HG03103 (cell line): Measurements from ENCODE around the gene SERTAD3.
"Not testable (repeated sequence)": the region's sequence is repeated elsewhere in the genome, so short reads cannot be mapped to it uniquely, and the experiment has no call there.

Source experiments
- ATAC-seq: cut with Tn5 transposase; IDR thresholded peaks from one replicate; pipeline ENCODE4 v1.9.1; 2021; ENCODE audit warnings: low read depth; ENCODE audit not compliant: unreplicated experiment

The SERTAD3 gene, protein sequence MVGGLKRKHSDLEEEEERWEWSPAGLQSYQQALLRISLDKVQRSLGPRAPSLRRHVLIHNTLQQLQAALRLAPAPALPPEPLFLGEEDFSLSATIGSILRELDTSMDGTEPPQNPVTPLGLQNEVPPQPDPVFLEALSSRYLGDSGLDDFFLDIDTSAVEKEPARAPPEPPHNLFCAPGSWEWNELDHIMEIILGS

GRCh38 chr19:40444000-40444824 is at the start of gene SERTAD3:
TSS of gene SERTAD3 (minus strand) at chr19:40444335. CDS start at chr19:40442080, 2,255 bp downstream.
- peak; percentile 44 for ATAC-seq

- ATAC-seq, result no peak
Observed at GRCh38 chr19:40493778-40494177, 49.6 kb upstream of the SERTAD3 start.

GRCh38 chr19:40492274-40492673 is 48.1 kb upstream of the SERTAD3 start:
- ATAC-seq, result no peak

- no peak for ATAC-seq
Observed at GRCh38 chr19:40489882-40490230, 45.7 kb upstream of the SERTAD3 start.

DNA sequence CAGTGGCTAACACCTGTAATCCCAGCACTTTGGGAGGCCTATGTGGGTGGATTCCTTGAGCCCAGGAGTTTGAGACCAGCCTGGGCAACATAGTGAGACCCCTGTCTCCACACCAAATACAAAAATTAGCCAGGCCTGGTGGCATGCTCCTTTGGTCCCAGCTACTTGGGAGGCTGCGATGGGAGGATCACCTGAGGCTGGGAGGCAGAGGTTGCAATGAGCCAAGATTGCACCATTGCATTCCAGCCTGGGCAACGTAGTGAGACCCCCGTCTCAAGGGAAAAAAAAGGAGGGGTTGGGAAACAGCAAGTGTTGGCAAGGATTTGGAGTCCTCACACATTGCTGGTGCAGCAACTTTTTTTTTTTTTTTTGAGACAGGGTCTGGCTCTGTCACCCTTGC is 41.9 kb upstream of the SERTAD3 start:
- ATAC-seq, result no peak

DNA sequence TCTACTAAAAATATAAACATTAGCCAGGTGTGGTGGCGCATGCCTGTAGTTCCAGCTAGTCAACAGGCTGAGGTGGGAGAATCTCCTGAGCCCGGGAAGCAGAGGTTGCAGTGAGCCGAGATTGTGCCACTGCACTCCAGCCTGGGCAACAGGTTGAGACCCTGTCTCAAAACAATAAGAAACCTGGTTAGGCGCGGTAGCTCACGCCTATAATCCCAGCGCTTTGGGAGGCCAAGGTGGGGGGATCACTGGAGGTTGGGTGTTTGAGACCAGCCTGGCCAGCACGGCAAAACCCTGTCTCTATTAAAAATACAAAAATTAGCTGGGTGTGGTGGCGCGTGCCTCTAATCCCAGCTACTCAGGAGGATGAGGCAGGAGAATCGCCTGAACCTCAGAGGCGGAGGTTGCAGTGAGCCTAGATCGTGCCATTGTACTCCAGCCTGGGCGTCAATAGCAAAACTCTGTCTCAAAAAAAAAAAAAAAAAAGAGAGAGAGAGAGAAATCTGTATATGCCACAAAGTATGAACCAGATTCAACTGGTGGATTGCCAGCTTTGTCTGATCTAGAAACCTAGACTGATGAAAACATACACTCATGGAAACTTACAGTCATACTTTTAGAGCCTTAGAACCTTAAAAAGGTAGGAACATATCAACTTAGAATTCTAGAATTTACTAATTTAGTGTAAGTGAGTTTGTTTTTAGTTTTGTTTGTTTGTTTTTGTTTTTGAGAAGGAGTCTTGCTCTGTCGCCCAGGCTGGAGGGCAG is 31.9 kb upstream of the SERTAD3 start:
- not testable (repeated sequence) for ATAC-seq

DNA sequence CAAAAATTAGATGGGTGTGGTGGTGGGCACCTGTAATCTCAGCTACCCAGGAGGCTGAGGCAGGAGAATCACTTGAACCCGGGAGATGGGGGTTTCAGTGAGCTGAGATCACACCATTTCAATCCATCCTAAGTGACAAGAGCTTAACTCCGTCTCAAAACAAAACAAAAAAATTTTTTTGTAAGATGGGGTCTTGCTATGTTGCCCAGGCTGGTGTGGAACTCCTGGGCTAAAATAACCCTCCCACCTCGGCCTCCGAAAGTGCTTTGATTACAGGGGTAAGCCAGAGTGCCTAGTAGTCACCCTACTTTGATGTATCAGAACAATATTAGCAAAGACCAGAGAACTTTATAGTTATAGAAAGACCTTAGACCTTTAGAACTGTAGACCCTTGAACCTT is 30.6 kb upstream of the SERTAD3 start:
- no peak for ATAC-seq

DNA sequence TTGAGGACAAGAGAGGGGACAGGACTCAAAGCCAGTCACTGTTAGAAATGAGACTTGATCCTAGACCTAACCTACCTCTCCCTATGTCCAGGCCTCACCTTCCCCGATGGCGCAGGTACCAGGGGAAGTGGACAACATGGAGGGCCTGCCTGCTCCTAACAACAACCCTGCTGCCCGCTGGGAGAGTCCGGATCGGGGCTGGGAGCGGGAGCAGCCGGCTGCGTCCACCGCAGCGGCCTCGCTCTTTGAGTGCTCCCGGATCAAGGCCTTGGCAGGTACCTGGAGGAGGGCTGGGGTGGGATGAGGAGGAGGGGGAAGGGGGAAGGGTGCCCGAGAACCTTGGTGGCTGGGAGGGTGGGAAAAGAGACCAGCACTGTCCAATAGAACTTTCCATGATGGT is 28.4 kb upstream of the SERTAD3 start:
- ATAC-seq, result no peak

- ATAC-seq, result no peak
Observed at GRCh38 chr19:40471111-40471510, 27.0 kb upstream of the SERTAD3 start.

DNA sequence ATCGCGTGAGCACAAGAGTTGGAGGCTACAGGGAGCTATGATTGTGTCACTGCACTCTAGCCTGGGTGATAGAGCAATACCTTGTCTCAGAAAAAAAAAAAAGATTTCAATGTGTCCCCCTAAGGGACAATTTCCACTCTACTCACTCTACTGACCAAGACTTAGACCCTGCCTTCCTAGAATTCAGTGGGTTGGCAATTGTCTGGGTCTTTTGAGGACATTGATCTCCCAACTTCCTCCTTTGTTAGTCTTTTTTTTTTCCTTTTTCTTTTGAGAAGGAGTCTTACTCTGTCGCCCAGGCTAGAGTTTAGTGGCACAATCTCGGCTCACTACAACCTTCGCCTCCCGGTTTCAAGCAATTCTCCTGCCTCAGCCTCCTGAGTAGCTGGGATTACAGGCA is 24.9 kb upstream of the SERTAD3 start:
- no peak for ATAC-seq

- no peak for ATAC-seq
Observed at GRCh38 chr19:40466985-40467734, 23.0 kb upstream of the SERTAD3 start, which contains the start of gene SPTBN4. TSS of gene SPTBN4 (plus strand) at chr19:40467001. CDS start at chr19:40472622, 5,621 bp downstream.

DNA sequence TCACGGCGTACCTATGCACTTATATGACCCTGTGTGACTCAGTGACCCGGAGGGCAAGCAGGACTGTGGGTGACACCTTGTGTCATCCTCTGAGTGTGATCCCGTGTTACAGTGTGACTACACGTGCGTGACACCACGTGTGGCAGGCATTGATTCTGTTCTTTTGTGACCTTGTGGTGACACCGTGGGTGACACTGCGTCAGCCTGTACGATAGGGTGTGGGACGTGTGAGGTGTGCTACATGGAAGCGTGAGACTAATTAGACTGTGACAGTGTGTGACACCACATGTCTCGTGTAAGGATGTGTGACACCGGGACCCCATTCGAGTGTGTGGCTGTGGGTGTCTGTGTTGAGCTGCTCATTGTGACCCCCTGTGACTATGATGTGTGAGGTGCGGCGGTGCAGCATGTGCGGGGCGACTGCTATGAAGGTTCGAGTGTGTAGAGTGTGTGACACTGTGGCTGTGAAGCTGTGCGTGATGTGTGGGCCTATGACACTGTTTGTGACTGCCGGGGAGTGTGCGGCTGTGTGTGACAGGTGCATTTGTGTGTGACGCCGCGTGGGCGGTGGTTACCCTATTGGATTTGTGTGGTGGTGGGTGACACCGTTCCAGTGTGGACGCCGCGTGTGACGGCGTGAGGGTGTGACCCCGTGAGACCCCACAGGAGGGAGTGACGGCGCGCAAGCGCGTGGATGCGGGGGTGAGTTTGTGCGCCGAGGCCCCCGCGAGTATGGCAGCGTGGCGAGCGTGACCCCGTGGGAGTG is 22.3 kb upstream of the SERTAD3 start:
- ATAC-seq, result peak; percentile 30

DNA sequence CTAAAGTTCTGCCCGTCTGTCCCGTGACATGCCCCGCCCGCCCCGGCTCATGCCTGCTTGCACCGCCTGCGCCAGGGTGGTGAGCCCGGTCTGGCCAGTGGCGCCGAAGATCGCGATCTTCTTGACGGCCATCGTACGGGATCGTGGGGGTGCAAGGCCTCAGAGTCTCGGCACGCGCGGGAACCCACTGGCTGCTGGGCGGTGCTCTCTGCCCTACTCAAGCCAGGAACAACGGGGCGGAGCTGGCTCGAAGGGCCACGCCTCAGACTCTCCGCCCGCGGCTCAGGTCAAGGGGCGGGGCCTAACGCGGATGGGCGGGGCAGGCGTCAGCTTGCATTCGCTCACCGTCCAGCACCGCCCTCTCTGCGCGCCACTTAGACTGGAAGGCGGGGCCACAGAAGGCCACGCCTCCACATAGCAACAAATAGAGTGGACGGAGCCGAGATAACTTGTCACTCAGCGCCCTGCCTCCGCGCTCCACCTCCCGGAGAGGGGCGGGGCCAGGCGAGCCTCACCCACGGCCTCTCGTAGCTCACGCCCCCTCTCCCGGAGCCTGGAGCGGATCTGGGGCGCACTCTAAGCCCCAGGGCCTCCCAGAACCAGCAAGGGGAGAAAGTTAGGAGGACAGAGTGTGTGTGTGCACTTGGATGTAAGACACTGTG is 21.6 kb upstream of the SERTAD3 start, which contains the start of gene BLVRB:
Gene BLVRB, minus strand, starts transcription at position 189 of the 662 bp plus-strand sequence. Its CDS starts 57 bp downstream, at position 132.
- peak; percentile 77 for ATAC-seq

DNA sequence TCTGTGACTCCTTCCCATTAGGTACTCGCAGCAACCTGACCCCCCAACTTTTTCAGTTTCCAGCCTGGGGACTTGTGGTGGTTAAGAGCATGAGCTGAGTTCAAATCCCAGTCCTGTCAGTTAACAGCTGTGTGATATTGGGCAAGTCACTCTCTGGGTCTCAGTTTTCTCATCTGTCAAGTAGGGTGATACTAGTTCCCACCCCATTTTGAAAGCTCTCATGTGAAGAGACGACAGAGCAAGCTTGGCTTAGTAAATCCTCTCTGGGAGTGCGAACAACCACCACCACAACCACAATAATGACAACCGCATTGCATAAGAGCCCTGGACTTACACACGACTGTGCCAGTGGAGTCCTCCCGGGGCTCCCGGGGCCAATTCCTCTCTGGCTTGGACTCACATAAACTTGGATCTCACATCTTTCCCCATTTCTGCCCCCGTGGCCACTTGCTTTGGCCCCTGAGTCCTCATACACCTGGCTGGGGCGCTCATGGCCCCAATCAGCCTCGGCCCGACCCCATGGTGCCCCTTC is 21.0 kb upstream of the SERTAD3 start:
- no peak for ATAC-seq

GRCh38 chr19:40464059-40465024 is 20.2 kb upstream of the SERTAD3 start:
- ATAC-seq, result no peak

DNA sequence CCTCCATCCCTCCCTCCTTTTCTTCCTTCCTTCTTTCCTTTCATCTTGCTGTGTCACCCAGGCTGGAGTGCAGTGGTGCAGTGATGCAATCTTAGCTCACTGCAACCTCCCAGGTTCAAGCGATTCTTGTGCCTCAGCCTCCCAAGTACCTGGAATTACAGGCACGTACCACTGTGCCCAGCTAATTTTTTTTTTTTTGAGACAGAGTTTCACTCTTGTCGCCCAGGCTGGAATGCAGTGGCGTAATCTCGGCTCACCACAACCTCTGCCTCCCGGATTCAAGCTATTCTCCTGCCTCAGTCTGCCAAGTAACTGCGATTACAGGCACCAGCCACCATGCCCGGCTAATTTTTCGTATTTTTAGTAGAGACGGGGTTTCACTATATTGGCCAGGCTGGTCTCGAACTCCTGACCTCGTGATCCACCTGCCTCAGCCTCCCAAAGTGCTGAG is 19.5 kb upstream of the SERTAD3 start:
- not testable (repeated sequence) for ATAC-seq

- no peak for ATAC-seq
Observed at GRCh38 chr19:40461669-40462221, 17.6 kb upstream of the SERTAD3 start.
